Measurements from ENCODE around the gene CLDN25.
"Not testable (repeated sequence)": the region's sequence is repeated elsewhere in the genome, so short reads cannot be mapped to it uniquely, and the experiment has no call there.

Gene CLDN25

GRCh38 chr11:113779496-113779895, at the start of gene CLDN25:
TSS of gene CLDN25 (plus strand) at chr11:113779796. CDS start at chr11:113779796, 0 bp downstream.
- DNase-seq (ENCODE audit: low read depth) = no peak

GRCh38 chr11:113730887-113731726, 48.5 kb upstream of the CLDN25 start:
- DNase-seq (ENCODE audit: low read depth) = no peak

- no peak for DNase-seq (ENCODE audit: low read depth)
Observed at GRCh38 chr11:113732092-113732491, 47.5 kb upstream of the CLDN25 start.

- no peak for DNase-seq (ENCODE audit: low read depth)
Observed at GRCh38 chr11:113736323-113736722, 43.3 kb upstream of the CLDN25 start.

- no peak for DNase-seq (ENCODE audit: low read depth)
Observed at GRCh38 chr11:113752932-113753331, 26.7 kb upstream of the CLDN25 start.

- DNase-seq (ENCODE audit: low read depth) = no peak
Observed at GRCh38 chr11:113760241-113760640, 19.4 kb upstream of the CLDN25 start.

- DNase-seq (ENCODE audit: low read depth) = not testable (repeated sequence)
Observed at GRCh38 chr11:113763040-113763439, 16.6 kb upstream of the CLDN25 start.

- no peak for DNase-seq (ENCODE audit: low read depth)
Observed at GRCh38 chr11:113764527-113765219, 14.9 kb upstream of the CLDN25 start.

GRCh38 chr11:113771964-113772363, 7.6 kb upstream of the CLDN25 start:
- no peak for DNase-seq (ENCODE audit: low read depth)

- DNase-seq (ENCODE audit: low read depth) = no peak
Observed at GRCh38 chr11:113773092-113773415, 6.5 kb upstream of the CLDN25 start.

GRCh38 chr11:113773416-113774173, 6.0 kb upstream of the CLDN25 start, which contains the start of gene ZW10:
TSS of gene ZW10 (minus strand) at chr11:113773692. CDS start at chr11:113773666, 26 bp downstream.
- DNase-seq (ENCODE audit: low read depth) = peak; percentile 86

GRCh38 chr11:113774174-113774503, 5.5 kb upstream of the CLDN25 start:
- DNase-seq (ENCODE audit: low read depth) = no peak

- DNase-seq (ENCODE audit: low read depth) = no peak
Observed at GRCh38 chr11:113778111-113778910, 1.3 kb upstream of the CLDN25 start.

- DNase-seq (ENCODE audit: low read depth) = no peak
Observed at GRCh38 chr11:113781682-113782081, 2.1 kb downstream of the CLDN25 start.

GRCh38 chr11:113782134-113782533, 2.5 kb downstream of the CLDN25 start:
- DNase-seq (ENCODE audit: low read depth) = no peak

GRCh38 chr11:113789016-113789415, 9.4 kb downstream of the CLDN25 start:
- DNase-seq (ENCODE audit: low read depth) = not testable (repeated sequence)

GRCh38 chr11:113789675-113790320, 10.2 kb downstream of the CLDN25 start:
- no peak for DNase-seq (ENCODE audit: low read depth)

GRCh38 chr11:113796663-113797259, 17.2 kb downstream of the CLDN25 start:
- DNase-seq (ENCODE audit: low read depth) = no peak

- DNase-seq (ENCODE audit: low read depth) = no peak
Observed at GRCh38 chr11:113802621-113803020, 23.0 kb downstream of the CLDN25 start.

- DNase-seq (ENCODE audit: low read depth) = no peak
Observed at GRCh38 chr11:113805640-113806039, 26.0 kb downstream of the CLDN25 start.

GRCh38 chr11:113806406-113806805, 26.8 kb downstream of the CLDN25 start:
- no peak for DNase-seq (ENCODE audit: low read depth)

All from activated T-cell treated with anti-CD3 and anti-CD28 coated beads for 1 hour (primary cell).